HL-60/S4 (cell line): Measurements from ENCODE around the gene TVP23A.
"Not testable (repeated sequence)": the region's sequence is repeated elsewhere in the genome, so short reads cannot be mapped to it uniquely, and the experiment has no call there.

Source experiments
- in situ Hi-C: fragments of 300-500 bp; cut with MboI; formaldehyde crosslinking; loops from 2 replicates; pipeline ENCODE4 v1.14.3; 2022; ENCODE audit warnings: low sequenced_read_pairs

Gene TVP23A

GRCh38 chr16:10806698-10807097 lies 11.9 kb downstream of the TVP23A start:
- in situ Hi-C loops = no loop called here

GRCh38 chr16:10805334-10805733 lies 13.3 kb downstream of the TVP23A start:
- in situ Hi-C loops = no loop called here

- in situ Hi-C loops = no loop called here
These were observed 18.9 kb downstream of the TVP23A start for GRCh38 chr16:10799736-10800135.

GRCh38 chr16:10791048-10791447 lies 27.5 kb downstream of the TVP23A start:
- in situ Hi-C loops = no loop called here

GRCh38 chr16:10788630-10789029 lies 30.0 kb downstream of the TVP23A start:
- in situ Hi-C loops = not testable (repeated sequence)

GRCh38 chr16:10787304-10787703 lies 31.3 kb downstream of the TVP23A start:
- in situ Hi-C loops = no loop called here

- in situ Hi-C loops = no loop called here
These were observed 36.0 kb downstream of the TVP23A start for GRCh38 chr16:10782628-10783027.

- in situ Hi-C loops = no loop called here
These were observed 38.0 kb downstream of the TVP23A start for GRCh38 chr16:10780628-10781027.

- in situ Hi-C loops = not testable (repeated sequence)
These were observed 38.7 kb downstream of the TVP23A start for GRCh38 chr16:10779908-10780307.

GRCh38 chr16:10777356-10777755 lies 41.2 kb downstream of the TVP23A start:
- in situ Hi-C loops = no loop called here

GRCh38 chr16:10776923-10777322 lies 41.7 kb downstream of the TVP23A start:
- in situ Hi-C loops = not testable (repeated sequence)

- in situ Hi-C loops = no loop called here
These were observed 42.3 kb downstream of the TVP23A start for GRCh38 chr16:10776280-10776679.

GRCh38 chr16:10770907-10771306 lies 47.7 kb downstream of the TVP23A start:
- in situ Hi-C loops = no loop called here

- in situ Hi-C loops = no loop called here
These were observed 49.2 kb downstream of the TVP23A start for GRCh38 chr16:10769381-10769780.

- in situ Hi-C loops = no loop called here
These were observed 51.5 kb downstream of the TVP23A start for GRCh38 chr16:10767127-10767526.

- in situ Hi-C loops = no loop called here
These were observed 52.8 kb downstream of the TVP23A start for GRCh38 chr16:10765772-10766171.

GRCh38 chr16:10763456-10763855 lies 55.1 kb downstream of the TVP23A start:
- in situ Hi-C loops = no loop called here

GRCh38 chr16:10762336-10763016 lies 56.1 kb downstream of the TVP23A start:
- in situ Hi-C loops = no loop called here

- in situ Hi-C loops = no loop called here
These were observed 57.2 kb downstream of the TVP23A start for GRCh38 chr16:10761373-10761772.

GRCh38 chr16:10760858-10761257 lies 57.7 kb downstream of the TVP23A start:
- in situ Hi-C loops = no loop called here

- in situ Hi-C loops = no loop called here
These were observed 62.0 kb downstream of the TVP23A start for GRCh38 chr16:10756574-10756973.

GRCh38 chr16:10754941-10755340 lies 63.7 kb downstream of the TVP23A start:
- in situ Hi-C loops = no loop called here

GRCh38 chr16:10753670-10754069 lies 64.9 kb downstream of the TVP23A start:
- in situ Hi-C loops = no loop called here
